ENCODE data around the gene UBL4A. TPM values are rescaled to one million over a fixed set of nuclear protein-coding genes. Genes with fewer than 3 reads are reported as not detected.

Gene UBL4A
- polyA plus RNA-seq, 2 of the 4 experiments (the other 2 are of a cell fraction) = 26.4 to 37.7 TPM

GRCh38 chrX:154488336-154489075, 2.1 kb upstream of the UBL4A start:
- TF ChIP-seq RCOR1 (IDR thresholded peaks at IDR 0.05; ENCODE audit: low read depth, low read length) (no peak), POLR2A (IDR thresholded peaks at IDR 0.05; ENCODE audit: low read length) (no peak), MAFK (IDR thresholded peaks at IDR 0.05; ENCODE audit: partially characterized antibody) (no peak), CHD4 (IDR thresholded peaks at IDR 0.05; ENCODE audit: borderline replicate concordance) (no peak), EP300 (IDR thresholded peaks at IDR 0.05) (no peak), HOXA7 (CRISPR knock-in tag; IDR thresholded peaks at IDR 0.05) (no peak), MYC (IDR thresholded peaks at IDR 0.05; ENCODE audit: borderline replicate concordance, low read length) (no peak), RARB (CRISPR knock-in tag; IDR thresholded peaks at IDR 0.05) (no peak), CTCF (IDR thresholded peaks at IDR 0.05) (no peak), TFCP2L1 (CRISPR knock-in tag; IDR thresholded peaks at IDR 0.05) (no peak), KDM5A (IDR thresholded peaks at IDR 0.05) (no peak), ZFP36 (IDR thresholded peaks at IDR 0.05; ENCODE audit: borderline replicate concordance, partially characterized antibody) (no peak), CEBPB (IDR thresholded peaks at IDR 0.05) (no peak)
- TF ChIP-seq, protein P1, sequence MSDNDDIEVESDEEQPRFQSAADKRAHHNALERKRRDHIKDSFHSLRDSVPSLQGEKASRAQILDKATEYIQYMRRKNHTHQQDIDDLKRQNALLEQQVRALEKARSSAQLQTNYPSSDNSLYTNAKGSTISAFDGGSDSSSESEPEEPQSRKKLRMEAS (IDR thresholded peaks at IDR 0.05) = no peak
- TF ChIP-seq, protein P2, sequence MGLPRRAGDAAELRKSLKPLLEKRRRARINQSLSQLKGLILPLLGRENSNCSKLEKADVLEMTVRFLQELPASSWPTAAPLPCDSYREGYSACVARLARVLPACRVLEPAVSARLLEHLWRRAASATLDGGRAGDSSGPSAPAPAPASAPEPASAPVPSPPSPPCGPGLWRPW (IDR thresholded peaks at IDR 0.05) = no peak
- peaks cover 30% of the 10 kb centered on the region for H3K4me1 ChIP-seq
- CTCF ChIA-PET = interaction anchor here (1.0 to 2.4 kb wide), 3 partner anchors 38 to 115 kb away, joined by 3 to 13 read pairs (median 4); no protein-coding TSS in a partner anchor
- H3K27ac ChIP-seq = no peak overlapping the region
- POLR2A ChIA-PET = interaction anchor here (1.0 kb wide), 1 partner anchor 28 kb away, joined by 3 read pairs; the partner anchor contains the start of gene FAM3A
- FAIRE-seq (no peak), ATAC-seq (no peak), DNase-seq (ENCODE audit: low read depth in 1 of 2, low spot score in 1 of 2) (no peak)
- no peaks in the 10 kb centered on the region for H3K9me3 ChIP-seq
- 95% methylated on average over 14 of the region's 20 CpGs for WGBS (ENCODE audit: missing lambda C conversion rate)
- H3K4me2 ChIP-seq = no peak overlapping the region
- no peak overlapping the region for H3K4me3 ChIP-seq

GRCh38 chrX:154487518-154488290, 1.3 kb upstream of the UBL4A start:
- 96% methylated on average over 16 of the region's 28 CpGs for WGBS (ENCODE audit: missing lambda C conversion rate)
- CTCF ChIA-PET = interaction anchor here (0.7 to 1.4 kb wide), 4 partner anchors 11 to 114 kb away, joined by 3 to 5 read pairs (median 4); partner anchors contain the start of gene RPL10
- no peak for FAIRE-seq
- peaks cover 30% of the 10 kb centered on the region for H3K4me1 ChIP-seq
- peak overlapping the region in 1 of 2 experiments; percentile 98; a peak in 4 of 6 replicates for H3K27ac ChIP-seq
- H3K4me3 ChIP-seq = no peak overlapping the region
- H3K9me3 ChIP-seq = no peaks in the 10 kb centered on the region
- TF ChIP-seq FOSB (CRISPR knock-in tag; IDR thresholded peaks at IDR 0.05) (no peak), BHLHE40 (IDR thresholded peaks at IDR 0.05; ENCODE audit: low read depth, low read length) (no peak), SMC3 (IDR thresholded peaks at IDR 0.05) (no peak), SREBF2 (IDR thresholded peaks at IDR 0.05) (no peak), EHMT2 (IDR thresholded peaks at IDR 0.05; ENCODE audit: low read depth) (no peak), MYC (IDR thresholded peaks at IDR 0.05; ENCODE audit: borderline replicate concordance, low read length) (no peak), ZNF302 (CRISPR knock-in tag; IDR thresholded peaks at IDR 0.05) (no peak), NPAS2 (CRISPR knock-in tag; IDR thresholded peaks at IDR 0.05; ENCODE audit: borderline replicate concordance) (no peak)
- TF ChIP-seq, protein P3, sequence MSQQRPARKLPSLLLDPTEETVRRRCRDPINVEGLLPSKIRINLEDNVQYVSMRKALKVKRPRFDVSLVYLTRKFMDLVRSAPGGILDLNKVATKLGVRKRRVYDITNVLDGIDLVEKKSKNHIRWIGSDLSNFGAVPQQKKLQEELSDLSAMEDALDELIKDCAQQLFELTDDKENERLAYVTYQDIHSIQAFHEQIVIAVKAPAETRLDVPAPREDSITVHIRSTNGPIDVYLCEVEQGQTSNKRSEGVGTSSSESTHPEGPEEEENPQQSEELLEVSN (IDR thresholded peaks at IDR 0.05; ENCODE audit: borderline replicate concordance, low read depth) = no peak
- no peak for DNase-seq (ENCODE audit: low read depth in 1 of 2, low spot score in 1 of 2)
- ATAC-seq = no peak
- H3K4me2 ChIP-seq = peak overlapping the region; percentile 98
- POLR2A ChIA-PET = no interaction called here

All from A549 (cell line).